HG03135 (cell line): ENCODE data around the gene BAIAP2.

ENCODE experiments used
- ATAC-seq: cut with Tn5 transposase; IDR thresholded peaks from one replicate; pipeline ENCODE4 v1.9.1; 2021; ENCODE audit warnings: mild to moderate bottlenecking, moderate library complexity; ENCODE audit not compliant: unreplicated experiment

The BAIAP2 gene

DNA sequence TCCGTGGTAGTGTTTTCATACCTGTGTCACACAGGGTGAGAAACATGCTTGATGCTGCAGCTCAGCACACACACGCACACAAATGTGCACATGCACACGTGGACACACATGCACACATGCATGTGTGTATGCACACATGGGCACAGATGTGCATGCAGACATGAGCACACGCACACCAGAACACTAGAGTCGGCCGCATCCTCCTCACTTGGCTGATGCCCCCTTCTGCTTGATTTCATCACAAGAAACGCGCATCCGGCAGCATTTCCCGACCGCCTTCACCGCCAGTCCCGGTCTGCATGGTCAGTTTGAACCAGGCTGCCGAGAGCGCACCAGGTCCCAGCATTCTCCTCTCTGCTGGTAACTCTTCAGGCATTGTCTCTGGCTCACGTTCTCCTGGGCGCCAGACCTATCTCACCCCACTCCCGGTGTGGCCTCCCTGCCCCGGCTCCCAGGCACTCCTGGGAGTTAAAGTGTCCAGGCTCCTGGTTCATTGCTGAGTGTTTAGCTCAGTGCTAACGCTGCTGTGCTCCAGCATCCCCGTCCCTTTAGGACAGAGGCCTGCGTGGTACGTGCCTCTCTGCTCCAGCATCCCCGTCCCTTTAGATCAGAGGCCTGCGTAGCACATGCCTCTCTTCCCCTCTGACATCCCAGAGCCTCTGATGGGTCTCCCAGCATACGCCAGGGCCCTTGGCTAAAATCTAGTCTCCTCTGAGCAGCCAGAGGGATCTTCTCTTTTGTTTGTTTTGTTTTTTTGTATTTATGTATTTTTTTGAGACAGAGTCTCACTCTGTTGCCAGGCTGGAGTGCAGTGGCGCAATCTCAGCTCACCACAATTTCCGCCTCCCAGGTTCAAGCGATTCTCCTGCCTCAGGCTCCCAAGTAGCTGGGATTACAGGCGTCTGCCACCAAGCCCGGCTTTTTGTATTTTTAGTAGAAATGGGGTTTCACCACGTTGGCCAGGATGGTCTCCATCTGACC lies 16.0 kb downstream of the BAIAP2 start:
- ATAC-seq = no peak

GRCh38 chr17:81052199-81052997 lies 17.4 kb downstream of the BAIAP2 start:
- no peak for ATAC-seq

- no peak for ATAC-seq
These were observed 18.4 kb downstream of the BAIAP2 start for GRCh38 chr17:81053041-81053970.

DNA sequence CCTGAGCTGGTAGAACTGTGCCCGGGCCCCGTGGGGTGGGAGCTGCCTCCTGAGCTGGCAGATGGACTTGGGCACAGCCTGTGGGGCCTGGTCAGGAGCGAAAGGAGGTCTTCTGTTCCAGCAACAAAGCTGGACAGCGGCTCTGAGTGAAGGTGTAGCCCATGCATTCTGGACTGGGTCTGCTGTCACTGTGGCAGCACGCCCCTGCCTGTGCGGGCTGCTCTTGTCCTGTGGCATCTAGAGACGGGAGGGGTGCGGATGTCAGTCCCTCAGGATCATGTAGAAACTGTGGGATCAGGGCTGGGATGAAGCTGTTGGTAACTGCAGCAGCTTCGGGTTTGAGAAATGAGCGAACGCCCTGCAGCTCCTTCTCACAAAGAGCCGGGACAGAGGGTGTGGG lies 19.4 kb downstream of the BAIAP2 start:
- no peak for ATAC-seq

DNA sequence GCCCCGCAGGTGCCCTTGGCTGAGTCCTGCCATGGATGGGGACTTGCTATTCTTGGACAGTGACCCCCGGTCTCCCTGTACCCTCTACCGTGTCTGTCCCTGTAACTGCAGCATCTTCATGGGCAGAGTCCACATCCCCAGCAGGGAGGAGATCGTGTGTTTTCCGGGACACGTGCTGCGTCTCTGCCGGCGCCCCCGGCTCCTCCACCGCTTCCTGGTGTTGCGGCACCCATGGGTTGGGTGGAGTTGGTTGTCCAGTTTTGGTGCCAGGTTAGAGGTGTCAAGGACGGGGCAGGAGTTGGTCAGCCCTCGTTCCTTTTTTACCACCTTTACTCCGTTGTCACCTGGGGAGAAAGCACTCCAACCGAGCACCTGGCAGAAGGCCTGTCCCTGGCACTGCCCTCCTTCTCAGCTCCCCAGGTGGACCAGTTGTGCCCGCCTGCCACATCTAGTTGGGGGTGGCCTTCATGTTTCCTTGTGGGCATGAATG lies 20.0 kb downstream of the BAIAP2 start:
- no peak for ATAC-seq

DNA sequence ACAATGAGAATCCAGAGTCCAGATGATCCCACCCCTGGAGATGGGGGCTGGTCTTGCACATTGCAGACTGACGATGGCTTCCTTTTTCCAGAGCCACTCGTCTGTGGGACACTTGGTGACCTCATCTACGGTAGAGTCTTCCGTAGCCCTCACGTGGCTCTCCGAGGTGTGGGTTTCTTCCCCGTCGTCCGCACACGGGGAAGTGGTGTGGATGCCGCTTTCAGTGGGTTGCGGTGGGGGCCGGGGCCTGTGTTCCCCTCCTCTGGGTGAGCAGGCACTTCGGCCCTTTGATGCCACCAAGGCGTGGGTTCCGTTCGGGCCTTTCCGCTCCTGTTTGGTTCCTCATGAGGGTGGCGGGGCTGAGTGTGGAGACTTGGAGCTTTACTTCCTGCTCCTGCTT lies 21.4 kb downstream of the BAIAP2 start:
- no peak for ATAC-seq

GRCh38 chr17:81057079-81057730 lies 22.3 kb downstream of the BAIAP2 start:
- no peak for ATAC-seq

- no peak for ATAC-seq
These were observed 22.8 kb downstream of the BAIAP2 start for GRCh38 chr17:81057777-81058176.

- ATAC-seq = no peak
These were observed 23.4 kb downstream of the BAIAP2 start for GRCh38 chr17:81058263-81058871.

GRCh38 chr17:81059026-81059425 lies 24.1 kb downstream of the BAIAP2 start:
- no peak for ATAC-seq

DNA sequence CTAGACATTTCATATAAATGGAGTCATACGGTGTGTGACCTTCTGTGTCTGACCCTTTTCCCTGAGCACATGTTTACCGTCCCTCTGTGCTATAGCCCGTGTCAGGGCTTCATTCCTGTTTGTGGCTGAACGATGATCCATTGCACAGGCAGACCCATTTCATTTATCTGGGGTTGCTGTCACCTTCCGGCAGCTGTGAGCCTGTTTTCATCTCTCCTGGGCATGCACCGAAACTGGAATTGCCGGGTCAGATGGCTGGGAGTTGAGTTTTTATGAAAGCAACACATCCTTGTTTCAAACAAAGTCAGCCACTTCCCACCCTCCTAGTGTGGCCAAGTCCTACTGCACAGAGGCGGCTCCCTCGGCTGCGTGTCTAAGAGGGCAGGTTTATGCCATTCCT lies 25.5 kb downstream of the BAIAP2 start:
- ATAC-seq = no peak

DNA sequence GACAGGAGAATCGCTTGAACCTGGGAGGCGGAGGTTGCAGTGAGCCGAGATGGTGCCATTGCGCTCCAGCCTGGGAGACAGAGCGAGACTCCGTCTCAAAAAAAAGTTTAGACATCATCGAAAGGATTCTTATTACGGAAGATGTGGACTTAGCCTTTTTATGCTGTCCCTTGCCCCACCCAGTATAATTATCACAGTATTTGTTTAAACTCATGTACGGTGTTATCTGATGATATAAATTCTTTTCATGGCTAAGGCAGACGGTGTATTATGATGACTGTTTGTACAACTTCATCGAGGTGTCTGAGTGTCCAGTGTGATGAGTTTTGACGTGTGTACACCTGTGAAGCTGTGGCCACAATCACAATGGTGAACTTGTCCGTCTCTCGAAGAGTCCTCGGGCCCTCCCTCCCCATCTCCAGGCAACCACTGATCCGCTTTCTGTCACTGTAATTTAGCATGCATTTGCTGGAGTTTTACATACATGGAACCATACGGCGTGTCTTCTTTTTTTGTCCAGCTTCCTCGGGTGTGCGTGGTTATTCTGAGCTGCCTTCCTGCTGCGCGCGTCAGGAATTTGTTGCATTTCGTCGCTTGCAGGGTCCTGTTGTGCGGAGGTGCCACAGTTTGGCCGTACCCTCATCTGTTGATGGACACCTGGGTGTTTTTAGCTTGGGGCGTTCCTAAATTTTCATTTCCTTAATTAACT lies 26.2 kb downstream of the BAIAP2 start:
- no peak for ATAC-seq

DNA sequence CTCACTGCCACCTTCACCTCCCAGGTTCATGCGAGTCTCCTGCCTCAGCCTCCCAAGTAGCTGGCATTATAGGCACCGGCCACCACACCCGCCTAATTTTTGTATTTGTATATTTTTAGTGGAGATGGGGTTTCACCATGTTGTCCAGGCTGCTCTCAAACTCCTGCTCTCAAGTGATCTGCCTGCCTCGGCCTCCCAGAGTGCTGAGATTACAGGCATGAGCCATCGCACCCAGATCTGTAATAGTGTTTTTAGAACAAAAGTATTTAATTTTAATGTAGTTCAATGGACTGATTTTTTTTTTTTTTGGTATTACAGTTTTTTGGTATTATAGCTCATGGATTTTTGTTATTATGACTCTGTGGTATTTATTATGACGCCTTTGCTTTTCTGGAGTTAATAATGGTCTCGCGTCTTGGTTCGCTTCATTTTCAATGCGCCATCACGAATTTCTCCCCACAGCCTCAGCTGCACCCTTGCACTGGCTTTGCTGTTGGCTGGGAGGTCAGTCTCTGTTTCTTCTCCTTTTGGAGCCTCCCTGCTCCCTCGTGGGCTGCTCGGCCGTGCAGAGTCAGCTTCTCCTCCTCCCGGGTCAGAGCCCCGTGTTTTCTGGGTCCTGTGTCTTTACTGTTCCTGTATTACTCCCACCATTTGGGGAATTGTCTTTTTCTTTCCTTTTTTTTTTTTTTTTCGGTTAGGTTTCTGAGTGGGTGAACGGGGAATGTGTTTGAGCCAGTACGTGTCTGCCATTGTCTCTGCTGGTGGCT lies 27.2 kb downstream of the BAIAP2 start:
- no peak for ATAC-seq

DNA sequence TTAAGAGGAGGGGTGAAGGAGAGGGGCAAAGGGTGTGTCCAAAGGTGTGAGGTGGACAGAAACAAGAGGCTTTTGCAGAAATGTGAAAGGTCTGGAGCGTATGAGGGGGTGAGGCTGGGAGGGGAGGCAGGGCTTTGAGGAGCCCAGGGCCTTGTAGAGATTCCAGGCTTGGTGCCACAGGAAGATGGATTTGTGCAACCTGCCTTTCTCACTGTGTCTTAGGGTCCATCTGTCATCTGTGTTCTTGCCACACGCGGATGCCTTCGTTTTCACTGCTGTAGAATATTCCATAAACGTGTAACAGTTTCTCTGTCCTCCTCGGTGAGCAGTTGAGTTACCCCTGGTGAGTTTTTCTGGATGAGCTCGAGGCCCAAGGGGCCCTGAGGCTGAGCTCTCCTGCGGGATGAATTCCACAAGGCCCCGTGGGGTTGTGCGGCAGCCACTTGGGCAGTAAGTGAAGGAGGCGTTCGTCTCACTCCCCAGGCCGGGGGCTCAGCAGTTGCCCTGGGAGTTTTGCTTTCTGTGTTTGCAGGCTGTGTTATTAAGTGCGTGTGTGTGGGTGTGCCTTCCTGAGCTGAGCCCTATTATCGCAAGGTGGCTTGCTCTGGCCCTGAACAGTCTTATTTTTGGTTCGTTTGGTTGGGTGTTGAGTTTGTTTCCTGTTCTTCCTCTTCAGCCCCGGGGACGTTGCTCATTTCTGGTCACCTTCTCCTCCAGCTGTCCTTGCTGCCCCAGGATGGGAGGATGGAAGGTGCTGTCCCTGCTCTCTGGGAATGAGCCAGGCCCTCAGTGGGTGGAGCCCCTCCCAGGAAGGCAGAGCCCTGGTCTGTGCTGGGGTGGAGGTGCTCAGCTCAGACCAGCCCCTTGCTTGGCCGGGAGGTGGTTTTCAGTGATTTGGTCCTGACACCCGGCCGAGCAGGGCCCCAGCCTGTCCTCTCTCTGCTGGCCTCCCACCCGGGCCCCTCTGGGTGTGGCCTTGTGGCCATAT lies 28.4 kb downstream of the BAIAP2 start:
- ATAC-seq = no peak

DNA sequence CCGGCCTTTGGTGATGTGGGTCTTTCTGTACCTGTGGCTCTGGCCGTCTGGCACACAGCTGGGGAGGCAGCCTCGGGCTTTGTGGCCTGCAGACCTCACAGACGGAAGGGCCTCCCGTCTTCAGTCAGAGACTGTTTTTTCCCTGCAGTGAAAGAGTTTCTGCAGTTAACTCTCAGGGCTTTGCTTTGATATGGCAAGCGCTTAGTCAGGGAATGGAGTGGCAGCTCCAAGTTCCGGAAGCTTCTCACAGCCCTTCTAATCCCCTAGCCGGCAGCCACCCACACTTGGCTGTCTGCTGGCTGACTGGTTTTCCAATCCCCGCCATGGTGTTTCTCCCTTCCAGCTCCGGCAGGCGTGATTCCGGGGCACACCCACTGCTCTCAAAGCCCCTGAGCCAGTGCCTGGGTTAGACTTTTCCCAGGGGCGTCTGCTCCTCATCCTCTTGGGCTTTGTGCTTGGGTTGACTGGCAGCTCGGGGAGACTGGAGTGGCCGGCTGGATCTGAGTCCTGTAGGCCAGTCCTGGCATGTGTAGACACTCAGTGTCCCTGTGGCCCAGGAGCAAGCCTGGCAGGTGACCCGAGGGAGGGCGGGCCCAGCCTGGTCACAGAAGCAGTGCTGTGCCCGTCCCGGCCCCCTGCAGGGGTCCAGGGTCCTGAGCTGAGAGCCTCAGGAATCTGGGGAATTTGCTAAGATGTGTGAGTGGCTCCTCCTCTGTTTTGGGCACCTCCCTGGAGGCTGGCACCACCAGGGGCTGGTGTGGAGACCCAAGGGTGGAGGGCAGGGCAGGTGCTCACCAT lies 29.9 kb downstream of the BAIAP2 start:
- no peak for ATAC-seq

DNA sequence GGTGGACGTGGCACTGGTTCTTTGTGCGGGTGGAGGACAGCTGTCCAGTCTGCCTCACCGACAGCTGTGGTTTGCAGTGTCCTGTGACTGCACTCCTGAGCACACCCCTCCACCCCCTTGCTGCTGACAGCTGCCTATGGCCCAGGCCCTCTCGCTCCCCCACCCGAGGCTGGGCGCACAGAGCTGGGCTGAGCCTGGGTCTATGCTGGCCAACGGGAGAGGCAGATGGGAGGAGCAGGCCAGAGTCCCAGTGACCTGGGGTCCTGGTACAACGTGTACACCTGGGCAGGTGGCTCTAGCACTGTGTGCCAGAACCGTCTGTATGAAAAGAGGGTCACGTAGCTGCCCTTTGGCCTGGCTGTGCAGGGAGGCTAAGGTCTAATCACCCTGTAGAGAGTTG lies 30.5 kb downstream of the BAIAP2 start:
- no peak for ATAC-seq
